HepG2 (cell line): ENCODE data around the gene STKLD1. TPM values are rescaled to one million over a fixed set of nuclear protein-coding genes. Genes with fewer than 3 reads are reported as not detected.

Experiments used
- CERS6 ChIP-seq: sonication (generic); formaldehyde crosslinking; IDR thresholded peaks from 2 replicates; pipeline ENCODE4 v1.5.0; 2020; ENCODE audit warnings: missing genetic modification reagents
- HNF4A ChIP-seq: sonication (generic); formaldehyde crosslinking; IDR thresholded peaks from 2 replicates; pipeline ENCODE4 v1.4.0; 2020; ENCODE audit warnings: missing genetic modification reagents
- IKZF5 ChIP-seq: IDR thresholded peaks from 2 replicates; pipeline ENCODE4 v1.6.1; 2018; ENCODE audit warnings: missing genetic modification reagents, mild to moderate bottlenecking, missing compliant biosample characterization
- KIAA2018 ChIP-seq: sonication (generic); formaldehyde crosslinking; IDR thresholded peaks from 2 replicates; pipeline ENCODE4 v1.5.0; 2020; ENCODE audit warnings: mild to moderate bottlenecking, missing genetic modification reagents, borderline replicate concordance
- PAWR ChIP-seq: sonication (generic); formaldehyde crosslinking; IDR thresholded peaks from 2 replicates; pipeline ENCODE4 v1.4.0; 2020; ENCODE audit warnings: missing genetic modification reagents, mild to moderate bottlenecking, borderline replicate concordance
- PRPF4 ChIP-seq: fragments of 200-400 bp; formaldehyde crosslinking; IDR thresholded peaks from 2 replicates; pipeline ENCODE4 v1.6.1; 2016; ENCODE audit warnings: low read length, low read depth; ENCODE audit not compliant: poor library complexity, severe bottlenecking
- REPIN1 ChIP-seq: sonication (generic); formaldehyde crosslinking; IDR thresholded peaks from 2 replicates; pipeline ENCODE4 v1.8.0; 2022; ENCODE audit warnings: missing genetic modification reagents, low read depth, mild to moderate bottlenecking, borderline replicate concordance
- ZFP82 ChIP-seq: sonication (generic); formaldehyde crosslinking; IDR thresholded peaks from 2 replicates; pipeline ENCODE4 v1.5.1; 2020; ENCODE audit warnings: mild to moderate bottlenecking, missing genetic modification reagents, borderline replicate concordance
- ZFY ChIP-seq: sonication (generic); formaldehyde crosslinking; IDR thresholded peaks from 2 replicates; pipeline ENCODE4 v1.4.0; 2020; ENCODE audit warnings: missing genetic modification reagents
- ZNF260 ChIP-seq: sonication (generic); formaldehyde crosslinking; IDR thresholded peaks from 2 replicates; pipeline ENCODE4 v1.4.0; 2020; ENCODE audit warnings: missing genetic modification reagents, low read depth, mild to moderate bottlenecking, borderline replicate concordance
- ZNF317 ChIP-seq: sonication (generic); formaldehyde crosslinking; IDR thresholded peaks from 2 replicates; pipeline ENCODE4 v1.5.0; 2020; ENCODE audit warnings: mild to moderate bottlenecking, missing genetic modification reagents
- ZNF350 ChIP-seq: sonication (generic); formaldehyde crosslinking; IDR thresholded peaks from 2 replicates; pipeline ENCODE4 v1.4.0; 2020; ENCODE audit warnings: mild to moderate bottlenecking, low read depth, missing genetic modification reagents, borderline replicate concordance
- ZNF598 ChIP-seq: sonication (generic); formaldehyde crosslinking; IDR thresholded peaks from 2 replicates; pipeline ENCODE4 v1.5.1; 2020; ENCODE audit warnings: mild to moderate bottlenecking, missing genetic modification reagents, borderline replicate concordance
- ZNF800 ChIP-seq: sonication (generic); formaldehyde crosslinking; IDR thresholded peaks from 2 replicates; pipeline ENCODE4 v1.4.0; 2020; ENCODE audit warnings: missing genetic modification reagents
- ZNF878 ChIP-seq: sonication (generic); formaldehyde crosslinking; IDR thresholded peaks from 2 replicates; pipeline ENCODE4 v1.8.1; 2023; ENCODE audit warnings: mild to moderate bottlenecking, missing genetic modification reagents, moderate library complexity
- polyA plus RNA-seq, 8 experiments: library from polyadenylated mRNA; depleted of rRNA in 3 of 8; stranded (reverse) in 7 of 8; unstranded in 1 of 8; fragments of >200 nt; fragmentation: Illumina TruSeq in 4 of 8; extraction: Trizol in 4 of 8; gene quantifications; 2 replicates each; pipeline versions ENCODE4 v1.2.1 to v1.2.3, GENCODE V29; 2011 to 2016; ENCODE audit warnings: low read depth in 4 of 8, missing spikeins in 1 of 8, mixed read lengths in 1 of 8; ENCODE audit not compliant: insufficient read depth in 1 of 8
- total RNA-seq, 5 experiments: library from RNA; depleted of rRNA; stranded (reverse); fragments of >200 nt; fragmentation: Illumina TruSeq; extraction: Trizol; gene quantifications; 2 replicates each; pipeline ENCODE4 v1.2.3, GENCODE V29; 2016; ENCODE audit warnings: low read depth in 1 of 5

STKLD1 gene
- total and polyA plus RNA-seq, 2 of the 13 experiments (the other 11 are each of a cell fraction or from before 2014, with no cell fraction given) = 1.5 to 2.2 TPM

GRCh38 chr9:133335924-133336811 is 40.0 kb upstream of the STKLD1 start, which contains the start of gene SURF6 (continued):
- TF ChIP-seq KIAA2018 (CRISPR knock-in tag) = no peak
- peak; percentile 80 for TF ChIP-seq ZNF350 (CRISPR knock-in tag)
- TF ChIP-seq ZNF878 = peak; percentile 77
- no peak for TF ChIP-seq CERS6 (CRISPR knock-in tag)
- TF ChIP-seq ZNF317 (CRISPR knock-in tag) = peak; percentile 79
- 0 out of 2 replicates have a peak, but pooled peaks have one; percentile 36 for TF ChIP-seq HNF4A (CRISPR knock-in tag)
- TF ChIP-seq IKZF5 (CRISPR knock-in tag) = peak; percentile 98
- no peak for TF ChIP-seq PRPF4
- peak; percentile 80 for TF ChIP-seq ZNF598 (CRISPR knock-in tag)
- TF ChIP-seq ZNF260 (CRISPR knock-in tag) = no peak
- no peak; the same call in 1 of the 2 replicates for TF ChIP-seq ZFP82
- TF ChIP-seq REPIN1 (CRISPR knock-in tag) = peak; percentile 96
- peak; percentile 91 for TF ChIP-seq ZFY
- no peak for TF ChIP-seq PAWR (CRISPR knock-in tag)
- peak; percentile 70; the same call in 1 of the 2 replicates for TF ChIP-seq ZNF800 (CRISPR knock-in tag)
